Glutamatergic neuron (in vitro differentiated cells): Measurements from ENCODE around the gene ZNF791. TPM values are rescaled to one million over a fixed set of nuclear protein-coding genes. Genes with fewer than 3 reads are reported as not detected.

Experiments
- DNase-seq: peaks from one replicate; pipeline ENCODE4 v3.0.0; 2022
- H3K27ac Mint-ChIP-seq: one replicate; pipeline ENCODE4 v1.8.0; 2020; ENCODE audit warnings: mild to moderate bottlenecking, mixed read lengths, inconsistent platforms; ENCODE audit not compliant: unreplicated experiment
- H3K27me3 Mint-ChIP-seq: one replicate; pipeline ENCODE4 v1.8.0; 2020; ENCODE audit warnings: mild to moderate bottlenecking, moderate library complexity, mixed read lengths, inconsistent platforms; ENCODE audit not compliant: unreplicated experiment
- H3K36me3 Mint-ChIP-seq: one replicate; pipeline ENCODE4 v1.8.0; 2020; ENCODE audit warnings: mild to moderate bottlenecking, mixed read lengths, inconsistent platforms; ENCODE audit not compliant: unreplicated experiment
- H3K4me1 Mint-ChIP-seq: one replicate; pipeline ENCODE4 v1.8.0; 2020; ENCODE audit warnings: mild to moderate bottlenecking, low read depth, mixed read lengths, inconsistent platforms; ENCODE audit not compliant: unreplicated experiment
- H3K4me3 Mint-ChIP-seq: one replicate; pipeline ENCODE4 v1.8.0; 2020; ENCODE audit warnings: mild to moderate bottlenecking, mixed read lengths, inconsistent platforms; ENCODE audit not compliant: unreplicated experiment
- H3K9me3 Mint-ChIP-seq: one replicate; pipeline ENCODE4 v1.8.0; 2020; ENCODE audit warnings: mild to moderate bottlenecking, moderate library complexity, mixed read lengths, inconsistent platforms; ENCODE audit not compliant: unreplicated experiment
- CTCF ChIP-seq: fragments of 200-600 bp; sonication (generic); IDR thresholded peaks from one replicate; pipeline ENCODE4 v1.5.0; 2021; ENCODE audit not compliant: partially characterized antibody, unreplicated experiment
- total RNA-seq: library from RNA; stranded (reverse); fragmentation: NEBNext Ultra II Directional; extraction: Animal tissue kit (Norgen Biotek cat#: 25700); gene quantifications from one replicate; pipeline ENCODE4 v1.2.1, GENCODE V29; 2021; ENCODE audit not compliant: unreplicated experiment

The ZNF791 gene
- total RNA-seq, 1 donor from 2014 or later: 27.6 TPM

GRCh38 chr19:12647047-12647446 is 36.3 kb downstream of the ZNF791 start:
- no peak for TF ChIP-seq CTCF
- H3K4me1 Mint-ChIP-seq: no peaks in the 10 kb centered on the region
- H3K27ac Mint-ChIP-seq: no peak overlapping the region
- no peak for DNase-seq
- peaks cover 4% of the 10 kb centered on the region for H3K27me3 Mint-ChIP-seq
- peaks cover 1% of the 10 kb centered on the region for H3K9me3 Mint-ChIP-seq
- peaks cover 4% of the 10 kb centered on the region for H3K36me3 Mint-ChIP-seq
- H3K4me3 Mint-ChIP-seq: no peak overlapping the region

GRCh38 chr19:12647490-12648071 is 36.9 kb downstream of the ZNF791 start:
- TF ChIP-seq CTCF: no peak
- peaks cover 4% of the 10 kb centered on the region for H3K27me3 Mint-ChIP-seq
- no peak overlapping the region for H3K4me3 Mint-ChIP-seq
- H3K9me3 Mint-ChIP-seq: peaks cover 1% of the 10 kb centered on the region
- DNase-seq: peak; percentile 41
- H3K4me1 Mint-ChIP-seq: no peaks in the 10 kb centered on the region
- peaks cover 4% of the 10 kb centered on the region for H3K36me3 Mint-ChIP-seq
- H3K27ac Mint-ChIP-seq: no peak overlapping the region

- no peak overlapping the region for H3K27ac Mint-ChIP-seq
- no peak for DNase-seq
- no peaks in the 10 kb centered on the region for H3K4me1 Mint-ChIP-seq
- H3K9me3 Mint-ChIP-seq: peaks cover 1% of the 10 kb centered on the region
- peaks cover 4% of the 10 kb centered on the region for H3K27me3 Mint-ChIP-seq
- peaks cover 4% of the 10 kb centered on the region for H3K36me3 Mint-ChIP-seq
- H3K4me3 Mint-ChIP-seq: no peak overlapping the region
- no peak for TF ChIP-seq CTCF
These were observed 37.4 kb downstream of the ZNF791 start for GRCh38 chr19:12648088-12648487.

GRCh38 chr19:12649941-12650340 is 39.2 kb downstream of the ZNF791 start:
- Mint-ChIP-seq H3K4me3 (no peak overlapping the region), H3K36me3 (peaks cover 4% of the 10 kb centered on the region), H3K4me1 (no peaks in the 10 kb centered on the region), H3K27me3 (peaks cover 4% of the 10 kb centered on the region), H3K9me3 (peaks cover 1% of the 10 kb centered on the region), H3K27ac (no peak overlapping the region)
- TF ChIP-seq CTCF: no peak
- DNase-seq: no peak

GRCh38 chr19:12652219-12652618 is 41.5 kb downstream of the ZNF791 start:
- Mint-ChIP-seq H3K27ac (no peak overlapping the region), H3K36me3 (peaks cover 11% of the 10 kb centered on the region), H3K4me1 (no peaks in the 10 kb centered on the region), H3K9me3 (peaks cover 1% of the 10 kb centered on the region), H3K4me3 (no peak overlapping the region), H3K27me3 (peaks cover 5% of the 10 kb centered on the region)
- no peak for TF ChIP-seq CTCF
- no peak for DNase-seq
